GM19463 (cell line): ENCODE results near the gene PRXL2C.

Experiments
- ATAC-seq: cut with Tn5 transposase; IDR thresholded peaks from one replicate; pipeline ENCODE4 v1.9.1; 2021; ENCODE audit warnings: mild to moderate bottlenecking, moderate library complexity; ENCODE audit not compliant: unreplicated experiment

Gene PRXL2C

GRCh38 chr9:96612966-96613589 lies 42.0 kb downstream of the PRXL2C start:
- no peak for ATAC-seq

GRCh38 chr9:96612105-96612965 lies 42.8 kb downstream of the PRXL2C start:
- no peak for ATAC-seq

- ATAC-seq = no peak
These were observed 43.8 kb downstream of the PRXL2C start for GRCh38 chr9:96611302-96611701.

GRCh38 chr9:96609732-96610131 lies 45.4 kb downstream of the PRXL2C start:
- no peak for ATAC-seq

GRCh38 chr9:96607971-96608370 lies 47.1 kb downstream of the PRXL2C start:
- ATAC-seq = no peak

GRCh38 chr9:96605328-96605727 lies 49.8 kb downstream of the PRXL2C start:
- ATAC-seq = no peak

GRCh38 chr9:96604004-96604319 lies 51.2 kb downstream of the PRXL2C start:
- ATAC-seq = no peak

- ATAC-seq = no peak
These were observed 51.7 kb downstream of the PRXL2C start for GRCh38 chr9:96603305-96604003.

GRCh38 chr9:96599298-96599697 lies 55.8 kb downstream of the PRXL2C start:
- ATAC-seq = no peak

- ATAC-seq = no peak
These were observed 58.5 kb downstream of the PRXL2C start for GRCh38 chr9:96596601-96597111.
